ENCODE data around the gene TDRD7. TPM values are rescaled to one million over a fixed set of nuclear protein-coding genes. Genes with fewer than 3 reads are reported as not detected.

The TDRD7 gene
- total RNA-seq, 3 donors from 2014 or later (not counting 1 experiment from before 2014, with no cell fraction given): 9.8 to 16.4 (median 16.3) TPM

- peak overlapping the region; percentile 81 to 84 for H3K27ac Mint-ChIP-seq
- Histone ChIP-seq H3K4me1 (ENCODE audit: control insufficient read depth, insufficient read depth, low read length) (peaks cover 15% of the 10 kb centered on the region), H3K9me3 (ENCODE audit: control insufficient read depth, insufficient read depth, low read length) (no peaks in the 10 kb centered on the region), H3K4me3 (ENCODE audit: low read length) (peak overlapping the region; percentile 88), H3K27me3 (ENCODE audit: control insufficient read depth, insufficient read depth, low read length) (no peaks in the 10 kb centered on the region), H3K36me3 (ENCODE audit: control insufficient read depth, insufficient read depth, low read length) (no peaks in the 10 kb centered on the region), H3K27ac (ENCODE audit: low read length) (peak overlapping the region; percentile 87)
- peak overlapping the region; percentile 84 for H3K4me3 Mint-ChIP-seq
- intact Hi-C loops (cut with micrococcal nuclease): no loop called here
- no peaks in the 10 kb centered on the region for H3K36me3 Mint-ChIP-seq
- 3% methylated on average over 16 of the region's 16 CpGs for WGBS (ENCODE audit: insufficient coverage)
- no peak for ATAC-seq
- peaks cover 44 to 45% of the 10 kb centered on the region in 2 donors for H3K4me1 Mint-ChIP-seq
- no peak for TF ChIP-seq CTCF (IDR thresholded peaks at IDR 0.05)
- no peaks in the 10 kb centered on the region for H3K9me3 Mint-ChIP-seq
- peaks cover 13% of the 10 kb centered on the region in 2 donors for H3K27me3 Mint-ChIP-seq (ENCODE audit: low read depth in 2 of 2)
- DNase-seq: no peak
Measured at GRCh38 chr9:97412626-97413385, 910 bp downstream of the TDRD7 start.

- no peaks in the 10 kb centered on the region for H3K9me3 Mint-ChIP-seq
- H3K4me3 ChIP-seq (ENCODE audit: low read length): no peak overlapping the region
Measured at GRCh38 chr9:97413462-97413861, 1.6 kb downstream of the TDRD7 start.

GRCh38 chr9:97415146-97415545, 3.2 kb downstream of the TDRD7 start:
- no peak overlapping the region for H3K27ac ChIP-seq (ENCODE audit: low read length)

More at GRCh38 chr9:97413462-97413861, 1.6 kb downstream of the TDRD7 start:
- H3K27ac Mint-ChIP-seq: peak overlapping the region; percentile 81 to 84
- Histone ChIP-seq H3K9me3 (ENCODE audit: control insufficient read depth, insufficient read depth, low read length) (no peaks in the 10 kb centered on the region), H3K4me1 (ENCODE audit: control insufficient read depth, insufficient read depth, low read length) (peaks cover 15% of the 10 kb centered on the region), H3K27ac (ENCODE audit: low read length) (peak overlapping the region; percentile 87), H3K36me3 (ENCODE audit: control insufficient read depth, insufficient read depth, low read length) (no peaks in the 10 kb centered on the region), H3K27me3 (ENCODE audit: control insufficient read depth, insufficient read depth, low read length) (no peaks in the 10 kb centered on the region)
- WGBS (ENCODE audit: insufficient coverage): 76% methylated on average over 3 of the region's 4 CpGs
- intact Hi-C loops (cut with micrococcal nuclease): no loop called here
- ATAC-seq: no peak
- DNase-seq: no peak
- H3K27me3 Mint-ChIP-seq (ENCODE audit: low read depth in 2 of 2): peaks cover 6% of the 10 kb centered on the region in 2 donors
- TF ChIP-seq CTCF (IDR thresholded peaks at IDR 0.05): no peak
- H3K36me3 Mint-ChIP-seq: no peaks in the 10 kb centered on the region
- peaks cover 51 to 52% of the 10 kb centered on the region in 2 donors for H3K4me1 Mint-ChIP-seq
- H3K4me3 Mint-ChIP-seq: peak overlapping the region; percentile 84

More at GRCh38 chr9:97415146-97415545, 3.2 kb downstream of the TDRD7 start:
- Histone ChIP-seq H3K27me3 (ENCODE audit: control insufficient read depth, insufficient read depth, low read length) (no peaks in the 10 kb centered on the region), H3K36me3 (ENCODE audit: control insufficient read depth, insufficient read depth, low read length) (no peaks in the 10 kb centered on the region), H3K4me1 (ENCODE audit: control insufficient read depth, insufficient read depth, low read length) (peaks cover 15% of the 10 kb centered on the region), H3K4me3 (ENCODE audit: low read length) (no peak overlapping the region), H3K9me3 (ENCODE audit: control insufficient read depth, insufficient read depth, low read length) (no peaks in the 10 kb centered on the region)
- Mint-ChIP-seq H3K27me3 (ENCODE audit: low read depth in 2 of 2) (no peaks in the 10 kb centered on the region), H3K9me3 (no peaks in the 10 kb centered on the region), H3K36me3 (no peaks in the 10 kb centered on the region), H3K4me3 (no peak overlapping the region), H3K27ac (peak overlapping the region; percentile 1 to 17), H3K4me1 (peaks cover 66 to 69% of the 10 kb centered on the region in 2 donors)
- WGBS (ENCODE audit: insufficient coverage): 93% methylated on average over 2 of the region's 2 CpGs
- no peak for ATAC-seq
- intact Hi-C loops (cut with micrococcal nuclease): no loop called here
- no peak for DNase-seq
- no peak for TF ChIP-seq CTCF (IDR thresholded peaks at IDR 0.05)
